ENCODE measurements around the gene NFKB1. TPM values are rescaled to one million over a fixed set of nuclear protein-coding genes. Genes with fewer than 3 reads are reported as not detected.

NFKB1 gene
- total and polyA plus RNA-seq, 9 of the 15 experiments (the other 6 are each of a cell fraction or from before 2014, with no cell fraction given): 2.4 to 14.5 (median 10.3) TPM

DNA sequence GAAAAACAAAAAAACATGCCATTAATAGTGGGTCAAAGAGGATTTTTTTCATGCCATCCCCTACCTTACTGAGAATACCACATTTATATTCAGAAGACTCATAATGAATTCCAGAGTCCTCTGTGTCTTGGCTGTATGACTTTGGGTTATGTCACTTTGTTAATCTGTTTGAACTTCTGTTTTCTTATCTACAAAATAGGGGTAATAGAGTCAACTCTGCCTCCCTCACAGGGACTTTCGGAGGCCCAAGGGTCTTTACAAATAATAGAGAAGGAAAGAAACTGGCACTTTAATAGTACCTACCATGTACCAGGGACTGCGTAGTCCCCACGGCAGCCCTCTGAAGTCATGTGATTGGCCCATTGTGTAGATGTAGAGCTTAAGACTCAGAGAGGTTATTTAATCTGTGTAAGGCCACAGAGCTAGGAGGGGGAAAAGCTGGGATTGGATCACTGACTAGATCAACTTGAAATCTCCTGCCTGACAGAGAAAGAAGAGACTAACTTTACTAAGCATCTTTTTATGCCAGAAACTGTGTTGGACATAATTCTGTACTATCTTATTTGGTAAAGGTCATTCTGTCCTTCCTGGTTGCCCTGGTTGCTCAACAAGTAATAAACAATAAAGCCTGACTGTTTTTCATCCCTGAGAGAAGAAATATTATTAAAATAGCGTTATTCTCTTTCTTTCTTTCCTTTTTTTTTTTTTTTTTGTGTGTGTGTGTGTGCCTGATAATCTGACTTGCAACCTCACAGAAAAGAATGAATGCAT lies 59.6 kb downstream of the NFKB1 start:
- H3K9me1 ChIP-seq (ENCODE audit: control insufficient read depth, insufficient read depth, low read length): no peaks in the 10 kb centered on the region
- peaks cover 0 to 15% of the 10 kb centered on the region in 2 experiments; a peak in 2 of 5 replicates for H3K4me1 ChIP-seq (replicated peaks in 1 of 2; ENCODE audit: control insufficient read depth in 2 of 2, insufficient read depth in 2 of 2, low read length in 2 of 2)
- intact Hi-C loops (cut with micrococcal nuclease) (no loop called here), in situ Hi-C loops (cut with MboI) (no loop called here)
- no TSS peak for BruUV-seq (replicated peaks)
- ChIA-PET CTCF (ENCODE audit: low intra/inter-chr PET ratio) (no interaction called here), POLR2A (interaction anchor here (0.6 to 0.7 kb wide), 2 partner anchors 11 to 14 kb away, joined by 3 to 5 read pairs; no protein-coding TSS in a partner anchor)
- no peaks in the 10 kb centered on the region for H3K79me2 ChIP-seq (ENCODE audit: control insufficient read depth, insufficient read depth, low read length)
- no peak overlapping the region for H3K4me3 ChIP-seq
- ATAC-seq (peak; percentile 67), DNase-seq (ENCODE audit: extremely low read depth in 1 of 4, low spot score in 3 of 4) (peak in 1 of 4 experiments; percentile 7), FAIRE-seq (no peak)
- no peaks in the 10 kb centered on the region for H4K20me1 ChIP-seq (replicated peaks; ENCODE audit: control insufficient read depth, insufficient read depth, low read length)
- 46% methylated on average over 3 of the region's 4 CpGs for WGBS (ENCODE audit: insufficient coverage, low coverage, missing lambda C conversion rate)
- no peak overlapping the region; the same call in 1 of the 2 replicates for H2AFZ ChIP-seq (ENCODE audit: low read depth, low read length)
- H3K4me2 ChIP-seq (ENCODE audit: insufficient read depth, low read length): no peak overlapping the region
- H3K36me3 ChIP-seq (ENCODE audit: control insufficient read depth, insufficient read depth, low read length): no peaks in the 10 kb centered on the region
- no peak overlapping the region for H3K27ac ChIP-seq (ENCODE audit: extremely low read depth, low read depth, low read length)
- no peak overlapping the region for H3K9ac ChIP-seq (ENCODE audit: insufficient read depth in 1 of 2, low read depth in 2 of 2, low read length in 2 of 2)
- H3K9me3 ChIP-seq (replicated peaks; ENCODE audit: control insufficient read depth, insufficient read depth, low read depth, low read length): no peaks in the 10 kb centered on the region
- H3K27me3 ChIP-seq (ENCODE audit: control insufficient read depth in 2 of 2, insufficient read depth in 2 of 2, low read length in 2 of 2): no peaks in the 10 kb centered on the region
- TF ChIP-seq, protein P1, sequence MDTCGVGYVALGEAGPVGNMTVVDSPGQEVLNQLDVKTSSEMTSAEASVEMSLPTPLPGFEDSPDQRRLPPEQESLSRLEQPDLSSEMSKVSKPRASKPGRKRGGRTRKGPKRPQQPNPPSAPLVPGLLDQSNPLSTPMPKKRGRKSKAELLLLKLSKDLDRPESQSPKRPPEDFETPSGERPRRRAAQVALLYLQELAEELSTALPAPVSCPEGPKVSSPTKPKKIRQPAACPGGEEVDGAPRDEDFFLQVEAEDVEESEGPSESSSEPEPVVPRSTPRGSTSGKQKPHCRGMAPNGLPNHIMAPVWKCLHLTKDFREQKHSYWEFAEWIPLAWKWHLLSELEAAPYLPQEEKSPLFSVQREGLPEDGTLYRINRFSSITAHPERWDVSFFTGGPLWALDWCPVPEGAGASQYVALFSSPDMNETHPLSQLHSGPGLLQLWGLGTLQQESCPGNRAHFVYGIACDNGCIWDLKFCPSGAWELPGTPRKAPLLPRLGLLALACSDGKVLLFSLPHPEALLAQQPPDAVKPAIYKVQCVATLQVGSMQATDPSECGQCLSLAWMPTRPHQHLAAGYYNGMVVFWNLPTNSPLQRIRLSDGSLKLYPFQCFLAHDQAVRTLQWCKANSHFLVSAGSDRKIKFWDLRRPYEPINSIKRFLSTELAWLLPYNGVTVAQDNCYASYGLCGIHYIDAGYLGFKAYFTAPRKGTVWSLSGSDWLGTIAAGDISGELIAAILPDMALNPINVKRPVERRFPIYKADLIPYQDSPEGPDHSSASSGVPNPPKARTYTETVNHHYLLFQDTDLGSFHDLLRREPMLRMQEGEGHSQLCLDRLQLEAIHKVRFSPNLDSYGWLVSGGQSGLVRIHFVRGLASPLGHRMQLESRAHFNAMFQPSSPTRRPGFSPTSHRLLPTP (IDR thresholded peaks at IDR 0.05; ENCODE audit: borderline replicate concordance, extremely low read depth, insufficient read length): no peak
- TF ChIP-seq ZC3H11A (IDR thresholded peaks at IDR 0.05; ENCODE audit: low read depth, low read length) (no peak), ZC3H8 (IDR thresholded peaks at IDR 0.05) (no peak), HDAC1 (IDR thresholded peaks at IDR 0.05) (no peak), TRIM24 (IDR thresholded peaks at IDR 0.05) (no peak), ZNF511 (CRISPR knock-in tag; IDR thresholded peaks at IDR 0.05) (no peak), ZFP36 (IDR thresholded peaks at IDR 0.05; ENCODE audit: low read depth, low read length, partially characterized antibody) (peak; percentile 44), PML (IDR thresholded peaks at IDR 0.05; ENCODE audit: low read length) (no peak), TFE3 (CRISPR knock-in tag; IDR thresholded peaks at IDR 0.05) (peak; percentile 29; the same call in 1 of the 2 replicates)
- TF ChIP-seq, protein P2, sequence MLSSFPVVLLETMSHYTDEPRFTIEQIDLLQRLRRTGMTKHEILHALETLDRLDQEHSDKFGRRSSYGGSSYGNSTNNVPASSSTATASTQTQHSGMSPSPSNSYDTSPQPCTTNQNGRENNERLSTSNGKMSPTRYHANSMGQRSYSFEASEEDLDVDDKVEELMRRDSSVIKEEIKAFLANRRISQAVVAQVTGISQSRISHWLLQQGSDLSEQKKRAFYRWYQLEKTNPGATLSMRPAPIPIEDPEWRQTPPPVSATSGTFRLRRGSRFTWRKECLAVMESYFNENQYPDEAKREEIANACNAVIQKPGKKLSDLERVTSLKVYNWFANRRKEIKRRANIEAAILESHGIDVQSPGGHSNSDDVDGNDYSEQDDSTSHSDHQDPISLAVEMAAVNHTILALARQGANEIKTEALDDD (IDR thresholded peaks at IDR 0.05): peak; percentile 28; the same call in 1 of the 2 replicates
- TF ChIP-seq, protein P3, sequence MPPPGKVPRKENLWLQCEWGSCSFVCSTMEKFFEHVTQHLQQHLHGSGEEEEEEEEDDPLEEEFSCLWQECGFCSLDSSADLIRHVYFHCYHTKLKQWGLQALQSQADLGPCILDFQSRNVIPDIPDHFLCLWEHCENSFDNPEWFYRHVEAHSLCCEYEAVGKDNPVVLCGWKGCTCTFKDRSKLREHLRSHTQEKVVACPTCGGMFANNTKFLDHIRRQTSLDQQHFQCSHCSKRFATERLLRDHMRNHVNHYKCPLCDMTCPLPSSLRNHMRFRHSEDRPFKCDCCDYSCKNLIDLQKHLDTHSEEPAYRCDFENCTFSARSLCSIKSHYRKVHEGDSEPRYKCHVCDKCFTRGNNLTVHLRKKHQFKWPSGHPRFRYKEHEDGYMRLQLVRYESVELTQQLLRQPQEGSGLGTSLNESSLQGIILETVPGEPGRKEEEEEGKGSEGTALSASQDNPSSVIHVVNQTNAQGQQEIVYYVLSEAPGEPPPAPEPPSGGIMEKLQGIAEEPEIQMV (tag; conservative IDR thresholded peaks at IDR 0.05; ENCODE audit: low read depth): no peak

All from K562 (cell line).